Measurements from ENCODE around the gene TEF. TPM values are rescaled to one million over a fixed set of nuclear protein-coding genes. Genes with fewer than 3 reads are reported as not detected.

The TEF gene
- total RNA-seq, 1 experiment from 2014 or later: 19.4 TPM

- CTCF ChIA-PET: no interaction called here
- Histone ChIP-seq H3K9me3 (ENCODE audit: insufficient read depth, low read depth) (no peaks in the 10 kb centered on the region), H3F3A (ENCODE audit: insufficient read depth, low read depth) (no peaks in the 10 kb centered on the region; the same call in 1 of the 2 replicates), H3K27me3 (ENCODE audit: insufficient read depth, low read depth) (no peaks in the 10 kb centered on the region), H3K4me1 (replicated peaks; ENCODE audit: insufficient read depth) (peaks cover 8% of the 10 kb centered on the region; the same call in 1 of the 2 replicates), H3K4me3 (no peak overlapping the region), H3K36me3 (ENCODE audit: low read depth) (peaks cover 8% of the 10 kb centered on the region; the same call in 1 of the 2 replicates), H3K9me2 (ENCODE audit: insufficient read depth) (no peaks in the 10 kb centered on the region), H3K79me2 (ENCODE audit: low read depth) (peaks cover 3% of the 10 kb centered on the region; the same call in 1 of the 2 replicates), H3K4me2 (no peak overlapping the region), H2AFZ (no peak overlapping the region), H3K27ac (no peak overlapping the region), H4K20me1 (ENCODE audit: insufficient read depth) (no peaks in the 10 kb centered on the region)
- no TSS peak for BruUV-seq (replicated peaks)
- TF ChIP-seq, protein P1, sequence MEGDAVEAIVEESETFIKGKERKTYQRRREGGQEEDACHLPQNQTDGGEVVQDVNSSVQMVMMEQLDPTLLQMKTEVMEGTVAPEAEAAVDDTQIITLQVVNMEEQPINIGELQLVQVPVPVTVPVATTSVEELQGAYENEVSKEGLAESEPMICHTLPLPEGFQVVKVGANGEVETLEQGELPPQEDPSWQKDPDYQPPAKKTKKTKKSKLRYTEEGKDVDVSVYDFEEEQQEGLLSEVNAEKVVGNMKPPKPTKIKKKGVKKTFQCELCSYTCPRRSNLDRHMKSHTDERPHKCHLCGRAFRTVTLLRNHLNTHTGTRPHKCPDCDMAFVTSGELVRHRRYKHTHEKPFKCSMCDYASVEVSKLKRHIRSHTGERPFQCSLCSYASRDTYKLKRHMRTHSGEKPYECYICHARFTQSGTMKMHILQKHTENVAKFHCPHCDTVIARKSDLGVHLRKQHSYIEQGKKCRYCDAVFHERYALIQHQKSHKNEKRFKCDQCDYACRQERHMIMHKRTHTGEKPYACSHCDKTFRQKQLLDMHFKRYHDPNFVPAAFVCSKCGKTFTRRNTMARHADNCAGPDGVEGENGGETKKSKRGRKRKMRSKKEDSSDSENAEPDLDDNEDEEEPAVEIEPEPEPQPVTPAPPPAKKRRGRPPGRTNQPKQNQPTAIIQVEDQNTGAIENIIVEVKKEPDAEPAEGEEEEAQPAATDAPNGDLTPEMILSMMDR (conservative IDR thresholded peaks at IDR 0.05): no peak
- no peak for TF ChIP-seq EZH2 (IDR thresholded peaks at IDR 0.05; ENCODE audit: low read depth)
- intact Hi-C loops (cut with micrococcal nuclease; ENCODE audit: unreplicated experiment): no loop called here
- DNase-seq: no peak
- POLR2A ChIA-PET (ENCODE audit: unreplicated experiment): no interaction called here
Measured at GRCh38 chr22:41387341-41387740, 5.6 kb downstream of the TEF start.

- H3K9me2 ChIP-seq (ENCODE audit: insufficient read depth): no peaks in the 10 kb centered on the region
- intact Hi-C loops (cut with micrococcal nuclease; ENCODE audit: unreplicated experiment): no loop called here
- H3F3A ChIP-seq (ENCODE audit: insufficient read depth, low read depth): no peaks in the 10 kb centered on the region
- no peak overlapping the region for H3K4me3 ChIP-seq
- no peaks in the 10 kb centered on the region for H3K9me3 ChIP-seq (ENCODE audit: insufficient read depth, low read depth)
- TF ChIP-seq, protein P1 (conservative IDR thresholded peaks at IDR 0.05): no peak
- TF ChIP-seq EZH2 (IDR thresholded peaks at IDR 0.05; ENCODE audit: low read depth): no peak
- DNase-seq: no peak
- POLR2A ChIA-PET (ENCODE audit: unreplicated experiment): no interaction called here
- H3K27ac ChIP-seq: no peak overlapping the region
- no TSS peak for BruUV-seq (replicated peaks)
- no peaks in the 10 kb centered on the region for H3K27me3 ChIP-seq (ENCODE audit: insufficient read depth, low read depth)
- H3K36me3 ChIP-seq (ENCODE audit: low read depth): peaks cover 2% of the 10 kb centered on the region; the same call in 1 of the 2 replicates
- CTCF ChIA-PET: no interaction called here
- no peaks in the 10 kb centered on the region for H3K4me1 ChIP-seq (replicated peaks; ENCODE audit: insufficient read depth)
- H3K79me2 ChIP-seq (ENCODE audit: low read depth): no peaks in the 10 kb centered on the region
- H3K4me2 ChIP-seq: no peak overlapping the region
- no peaks in the 10 kb centered on the region for H4K20me1 ChIP-seq (ENCODE audit: insufficient read depth)
- no peak overlapping the region for H2AFZ ChIP-seq
Measured at GRCh38 chr22:41394012-41394356, 12.2 kb downstream of the TEF start.

DNA sequence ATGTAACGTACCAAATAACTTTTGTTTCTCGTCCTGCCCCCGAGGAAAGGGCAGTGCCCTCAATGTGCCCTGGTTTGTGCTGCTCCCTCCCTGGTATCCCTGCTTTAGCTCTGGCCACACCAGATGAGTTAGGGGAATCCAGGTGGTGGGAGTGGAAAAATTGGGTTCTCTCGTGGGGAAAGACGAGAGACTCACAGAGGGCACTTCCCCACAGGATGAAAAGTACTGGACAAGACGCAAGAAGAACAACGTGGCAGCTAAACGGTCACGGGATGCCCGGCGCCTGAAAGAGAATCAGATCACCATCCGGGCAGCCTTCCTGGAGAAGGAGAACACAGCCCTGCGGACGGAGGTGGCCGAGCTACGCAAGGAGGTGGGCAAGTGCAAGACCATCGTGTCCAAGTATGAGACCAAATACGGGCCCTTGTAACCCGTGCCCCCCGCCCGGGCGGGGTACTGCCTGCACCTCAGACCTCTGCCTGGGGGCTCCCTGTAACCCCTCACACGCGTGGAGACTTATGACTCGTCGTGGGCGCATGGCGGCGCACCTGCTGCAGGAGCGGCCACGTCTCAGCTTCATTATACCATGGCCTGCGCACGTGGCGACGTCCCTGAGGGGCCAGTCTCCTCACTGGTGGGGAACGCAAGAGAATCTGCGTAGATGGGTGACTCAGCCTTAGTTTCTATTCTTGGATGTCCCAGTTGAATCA lies 13.9 kb downstream of the TEF start:
- Histone ChIP-seq H3K27me3 (ENCODE audit: insufficient read depth, low read depth) (no peaks in the 10 kb centered on the region), H2AFZ (no peak overlapping the region), H4K20me1 (ENCODE audit: insufficient read depth) (no peaks in the 10 kb centered on the region), H3K4me2 (no peak overlapping the region), H3K79me2 (ENCODE audit: low read depth) (no peaks in the 10 kb centered on the region), H3K4me1 (replicated peaks; ENCODE audit: insufficient read depth) (no peaks in the 10 kb centered on the region), H3F3A (ENCODE audit: insufficient read depth, low read depth) (no peaks in the 10 kb centered on the region), H3K9me3 (ENCODE audit: insufficient read depth, low read depth) (no peaks in the 10 kb centered on the region), H3K4me3 (no peak overlapping the region), H3K9me2 (ENCODE audit: insufficient read depth) (no peaks in the 10 kb centered on the region), H3K27ac (no peak overlapping the region), H3K36me3 (ENCODE audit: low read depth) (no peaks in the 10 kb centered on the region)
- DNase-seq: no peak
- POLR2A ChIA-PET (ENCODE audit: unreplicated experiment): no interaction called here
- no TSS peak for BruUV-seq (replicated peaks)
- no peak for TF ChIP-seq EZH2 (IDR thresholded peaks at IDR 0.05; ENCODE audit: low read depth)
- TF ChIP-seq, protein P1 (conservative IDR thresholded peaks at IDR 0.05): no peak
- intact Hi-C loops (cut with micrococcal nuclease; ENCODE audit: unreplicated experiment): no loop called here
- CTCF ChIA-PET: no interaction called here
